PC-3 (cell line): ENCODE results near the gene ARHGEF3. TPM values are rescaled to one million over a fixed set of nuclear protein-coding genes. Genes with fewer than 3 reads are reported as not detected.

Experiments
- ATAC-seq: fragments of 200-7000 bp; cut with Tn5 transposase; 2 replicates; pipeline ENCODE4 v1.9.1; 2020; ENCODE audit warnings: mild to moderate bottlenecking, moderate library complexity
- BruUV-seq: library from RNA; stranded (reverse); fragments of 400-500 nt; replicated peaks from 2 replicates; lab custom pipeline; 2021; lab: Mats Ljungman, UMichigan
- CTCF ChIA-PET: fragments of 300-600 bp; sonication (Branson Sonifier 250); formaldehyde crosslinking; loops from one replicate; lab custom pipeline; 2022; ENCODE audit warnings: antibody characterized with exemption; lab: Charles Lee
- POLR2A ChIA-PET: fragments of 300-600 bp; sonication (Branson Sonifier 250); formaldehyde crosslinking; loops from one replicate; lab custom pipeline; 2022; ENCODE audit warnings: antibody characterized with exemption; ENCODE audit not compliant: unreplicated experiment; lab: Charles Lee
- DNase-seq: peaks from one replicate; pipeline ENCODE4 v3.0.0-alpha.2; 2015
- H2AFZ ChIP-seq: fragments of 300-600 bp; sonication (generic); 2 replicates; pipeline ENCODE4 v1.6.0; 2016; ENCODE audit warnings: antibody characterized with exemption, low read length
- H3F3A ChIP-seq: fragments of 300-600 bp; sonication (generic); one replicate; pipeline ENCODE4 v1.6.0; 2017; ENCODE audit warnings: antibody characterized with exemption, low read length, control low read depth, mild to moderate bottlenecking; ENCODE audit not compliant: unreplicated experiment
- H3K27ac ChIP-seq: fragments of 300-600 bp; sonication (generic); 2 replicates; pipeline ENCODE4 v1.5.1; 2016; ENCODE audit warnings: mild to moderate bottlenecking, low read length
- H3K27me3 ChIP-seq: fragments of 300-600 bp; sonication (generic); 2 replicates; pipeline ENCODE4 v1.6.1; 2016; ENCODE audit warnings: low read length, mixed read lengths
- H3K36me3 ChIP-seq: fragments of 300-600 bp; sonication (generic); 2 replicates; pipeline ENCODE4 v1.6.1; 2016; ENCODE audit warnings: low read depth, mixed run types, low read length, mixed read lengths
- H3K4me1 ChIP-seq: fragments of 300-600 bp; sonication (generic); 2 replicates; pipeline ENCODE4 v1.5.1; 2016; ENCODE audit warnings: low read length; ENCODE audit not compliant: insufficient read depth
- H3K4me2 ChIP-seq: fragments of 300-600 bp; sonication (generic); 2 replicates; pipeline ENCODE4 v1.6.0; 2016; ENCODE audit warnings: low read length
- H3K4me3 ChIP-seq: fragments of 300-600 bp; sonication (generic); 2 replicates; pipeline ENCODE4 v1.5.1; 2016; ENCODE audit warnings: mild to moderate bottlenecking, low read length, mixed read lengths
- H3K79me2 ChIP-seq: fragments of 300-600 bp; sonication (generic); 2 replicates; pipeline ENCODE4 v1.6.1; 2017; ENCODE audit warnings: low read length, mixed read lengths
- H3K9ac ChIP-seq: fragments of 300-600 bp; sonication (generic); 2 replicates; pipeline ENCODE4 v1.6.0; 2016; ENCODE audit warnings: mild to moderate bottlenecking, low read length
- H3K9me2 ChIP-seq: fragments of 300-600 bp; sonication (generic); replicated peaks from 2 replicates; pipeline ENCODE4 v1.6.1; 2016; ENCODE audit warnings: mixed run types, low read length, mixed read lengths
- H3K9me3 ChIP-seq: fragments of 300-600 bp; sonication (generic); 2 replicates; pipeline ENCODE4 v1.6.1; 2016; ENCODE audit warnings: low read length, mixed read lengths
- H4K20me1 ChIP-seq: fragments of 300-600 bp; sonication (generic); 2 replicates; pipeline ENCODE4 v1.6.1; 2016; ENCODE audit warnings: low read length, mixed read lengths
- CTCF ChIP-seq: fragments of 300-600 bp; sonication (generic); conservative IDR thresholded peaks from 2 replicates; pipeline ENCODE4 v1.5.1; 2017; ENCODE audit warnings: antibody characterized with exemption, low read depth, mild to moderate bottlenecking, low read length
- EZH2 ChIP-seq: fragments of 300-600 bp; sonication (generic); IDR thresholded peaks from one replicate; pipeline ENCODE4 v1.6.1; 2017; ENCODE audit warnings: antibody characterized with exemption, mild to moderate bottlenecking, low read length; ENCODE audit not compliant: unreplicated experiment
- EZH2phosphoT487 ChIP-seq: fragments of 300-600 bp; sonication (generic); IDR thresholded peaks from 2 replicates; pipeline ENCODE4 v1.6.1; 2018; ENCODE audit warnings: mild to moderate bottlenecking, antibody characterized with exemption, low read length, borderline replicate concordance
- intact Hi-C: fragments of 100-400 bp; cut with micrococcal nuclease; formaldehyde crosslinking; loops from 2 replicates; pipeline ENCODE4 v1.9.0; 2023
- total RNA-seq: library from RNA; depleted of rRNA; stranded (reverse); fragments of >200 nt; gene quantifications from 2 replicates; pipeline ENCODE4 v1.2.3, GENCODE V29; 2014

ARHGEF3 gene
- total RNA-seq, 1 experiment from 2014 or later = 8.7 TPM

- no peak for TF ChIP-seq CTCF
- no peak for TF ChIP-seq EZH2
- TF ChIP-seq EZH2phosphoT487 = no peak
- ATAC-seq (no peak), DNase-seq (no peak)
- Histone ChIP-seq H3K9me3 (no peaks in the 10 kb centered on the region), H3K36me3 (no peaks in the 10 kb centered on the region), H3K27me3 (no peaks in the 10 kb centered on the region), H3K4me1 (peaks cover 16% of the 10 kb centered on the region), H3F3A (no peaks in the 10 kb centered on the region), H2AFZ (no peak overlapping the region), H3K27ac (no peak overlapping the region), H3K4me2 (no peak overlapping the region), H3K4me3 (no peak overlapping the region), H3K79me2 (no peaks in the 10 kb centered on the region), H3K9me2 (no peaks in the 10 kb centered on the region), H4K20me1 (no peaks in the 10 kb centered on the region), H3K9ac (no peak overlapping the region)
- ChIA-PET CTCF (no interaction called here), POLR2A (no interaction called here)
- intact Hi-C loops = no loop called here
- no TSS peak for BruUV-seq
Measured at GRCh38 chr3:56806407-56806806, 4.7 kb upstream of the ARHGEF3 start.

GRCh38 chr3:56802790-56803189 lies 1.0 kb upstream of the ARHGEF3 start:
- TF ChIP-seq EZH2phosphoT487 (no peak), CTCF (no peak), EZH2 (no peak)
- no peaks in the 10 kb centered on the region for H3K36me3 ChIP-seq
- BruUV-seq = no TSS peak
- ChIA-PET POLR2A (interaction anchor here (0.6 to 0.7 kb wide), 2 partner anchors 38 to 164 kb away, joined by 4 read pairs; no protein-coding TSS in a partner anchor), CTCF (interaction anchor here (0.6 to 1.5 kb wide), 4 partner anchors 9 to 122 kb away, joined by 3 to 5 read pairs (median 4); no protein-coding TSS in a partner anchor)
- H3K9ac ChIP-seq = peak overlapping the region; percentile 70; the same call in 1 of the 2 replicates
- no peak for DNase-seq
- no peaks in the 10 kb centered on the region for H3K9me2 ChIP-seq
- no peaks in the 10 kb centered on the region for H3K79me2 ChIP-seq
- H3K4me3 ChIP-seq = peak overlapping the region; percentile 73; the same call in 1 of the 2 replicates
- no peaks in the 10 kb centered on the region for H3F3A ChIP-seq
- no peak overlapping the region for H3K27ac ChIP-seq
- intact Hi-C loops = loop anchor here (1.0 to 5.0 kb wide), 2 partner anchors 11 to 55 kb away; no protein-coding TSS in a partner anchor
- H4K20me1 ChIP-seq = no peaks in the 10 kb centered on the region
- H3K9me3 ChIP-seq = no peaks in the 10 kb centered on the region
- ATAC-seq = no peak
- no peaks in the 10 kb centered on the region for H3K27me3 ChIP-seq
- peak overlapping the region; percentile 90 for H3K4me2 ChIP-seq
- H2AFZ ChIP-seq = peak overlapping the region; percentile 86
- H3K4me1 ChIP-seq = peaks cover 21% of the 10 kb centered on the region

GRCh38 chr3:56802378-56802745 lies 613 bp upstream of the ARHGEF3 start:
- Histone ChIP-seq H3K9ac (peak overlapping the region; percentile 70), H4K20me1 (no peaks in the 10 kb centered on the region), H3F3A (no peaks in the 10 kb centered on the region), H3K9me3 (no peaks in the 10 kb centered on the region), H2AFZ (peak overlapping the region; percentile 86), H3K4me3 (peak overlapping the region; percentile 73), H3K9me2 (no peaks in the 10 kb centered on the region), H3K4me2 (peak overlapping the region; percentile 90), H3K4me1 (peaks cover 21% of the 10 kb centered on the region), H3K79me2 (no peaks in the 10 kb centered on the region), H3K27ac (no peak overlapping the region), H3K36me3 (no peaks in the 10 kb centered on the region), H3K27me3 (no peaks in the 10 kb centered on the region)
- ChIA-PET POLR2A (interaction anchor here (0.6 to 1.8 kb wide), 3 partner anchors 11 to 164 kb away, joined by 4 to 24 read pairs (median 4); no protein-coding TSS in a partner anchor), CTCF (interaction anchor here (0.6 to 1.5 kb wide), 5 partner anchors 10 to 123 kb away, joined by 3 to 13 read pairs (median 5); no protein-coding TSS in a partner anchor)
- intact Hi-C loops = loop anchor here (1.0 to 5.0 kb wide), 2 partner anchors 11 to 55 kb away; no protein-coding TSS in a partner anchor
- ATAC-seq = no peak
- TF ChIP-seq CTCF = peak; percentile 11; the same call in 1 of the 2 replicates
- TF ChIP-seq EZH2 = no peak
- no peak for TF ChIP-seq EZH2phosphoT487
- BruUV-seq = no TSS peak
- DNase-seq = no peak
